Measurements from ENCODE around the gene FAM89A. TPM values are rescaled to one million over a fixed set of nuclear protein-coding genes. Genes with fewer than 3 reads are reported as not detected.

Gene FAM89A
- total and polyA plus RNA-seq, 2 donors (not counting 3 experiments of a cell fraction or from before 2014, with no cell fraction given), result 21.0 to 24.0 TPM

DNA sequence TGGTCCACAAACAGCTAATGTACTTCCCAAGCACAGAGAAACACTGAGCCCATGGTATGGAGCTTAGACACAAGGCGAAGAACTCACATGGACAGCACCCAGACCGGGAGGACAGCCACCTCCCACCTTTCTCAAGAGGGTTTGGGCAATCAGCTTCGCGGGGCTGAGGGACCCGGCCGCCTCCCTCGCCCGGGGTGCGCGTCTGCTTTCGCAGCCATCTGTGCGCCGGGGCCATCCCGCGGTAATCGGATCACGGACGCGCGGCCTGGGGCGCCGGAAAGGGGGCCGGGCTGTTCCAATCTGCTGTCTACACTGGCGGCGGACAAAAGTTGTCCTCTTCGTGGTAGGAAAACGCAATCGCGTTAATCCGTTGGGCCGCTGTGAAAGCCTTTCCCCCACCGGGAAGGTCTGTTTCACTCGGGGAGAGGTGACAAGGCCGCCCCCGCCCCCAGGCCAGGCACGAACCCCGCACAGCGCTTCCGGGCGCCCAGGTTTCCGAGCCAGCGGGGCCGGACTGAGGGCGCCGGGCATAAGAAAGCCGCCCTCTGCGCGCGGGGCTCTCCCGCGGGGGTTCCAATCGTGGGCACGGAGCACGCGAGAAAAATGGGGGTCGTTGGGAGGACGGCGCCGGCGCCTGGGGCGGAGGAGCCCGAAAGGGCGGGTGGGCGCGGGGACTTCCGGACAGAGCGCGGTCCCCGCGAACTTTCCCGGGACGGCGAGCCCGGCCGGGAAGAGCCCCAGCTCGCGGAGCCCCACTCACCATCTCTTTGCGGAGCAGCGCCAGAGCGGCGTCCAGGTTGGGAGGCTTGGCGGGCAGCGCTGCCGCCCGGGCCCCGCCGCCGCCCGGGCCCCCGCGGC is 664 bp downstream of the FAM89A start:
- Histone ChIP-seq H3K4me1 (ENCODE audit: control insufficient read depth, extremely low read depth, insufficient read depth, low read length) (peaks cover 16% of the 10 kb centered on the region), H3K4me2 (ENCODE audit: insufficient read depth, low read length) (peak overlapping the region; percentile 79), H3K9ac (replicated peaks; ENCODE audit: extremely low read depth, insufficient read depth, low read length) (peak overlapping the region; percentile 67), H3K4me3 (replicated peaks in 1 of 3; ENCODE audit: insufficient read depth in 1 of 3, low read depth in 1 of 3, low read length in 3 of 3) (peak overlapping the region; percentile 64 to 84 (median 65)), H3K27ac (ENCODE audit: insufficient read depth, low read depth, low read length) (no peak overlapping the region), H3K9me3 (replicated peaks; ENCODE audit: control insufficient read depth, insufficient read depth, low read length) (no peaks in the 10 kb centered on the region), H3K9me1 (replicated peaks; ENCODE audit: control insufficient read depth, extremely low read depth, insufficient read depth, low read length) (no peaks in the 10 kb centered on the region), H3K36me3 (ENCODE audit: control insufficient read depth in 2 of 2, extremely low read depth in 1 of 2, insufficient read depth in 2 of 2, low read length in 2 of 2) (no peaks in the 10 kb centered on the region), H3K79me2 (ENCODE audit: control insufficient read depth, insufficient read depth, low read length) (no peaks in the 10 kb centered on the region), H2AFZ (ENCODE audit: low read depth, low read length) (peak overlapping the region; percentile 89), H4K20me1 (replicated peaks; ENCODE audit: control insufficient read depth, extremely low read depth, insufficient read depth, low read length) (no peaks in the 10 kb centered on the region), H3K27me3 (ENCODE audit: control insufficient read depth in 2 of 2, insufficient read depth in 2 of 2, low read length in 2 of 2) (peaks cover 4 to 21% of the 10 kb centered on the region in 2 experiments)
- peak; percentile 4 for FAIRE-seq
- intact Hi-C loops (cut with micrococcal nuclease), result loop anchor here (1.0 to 10.0 kb wide), 6 partner anchors 11 to 295 kb away; partner anchors contain the start of genes ARV1, EXOC8 and SPRTN
- no peak for DNase-seq (ENCODE audit: low read depth, low spot score)
- POLR2A ChIA-PET, result no interaction called here
- CTCF ChIA-PET, result interaction anchor here (3.0 kb wide), 1 partner anchor 53 kb away, joined by 9 read pairs; no protein-coding TSS in a partner anchor
- dilution Hi-C loops (cut with MboI; ENCODE audit: extremely low pct_ligation_motif_present, low sequenced_read_pairs), result no loop called here
- TF ChIP-seq, protein P1, sequence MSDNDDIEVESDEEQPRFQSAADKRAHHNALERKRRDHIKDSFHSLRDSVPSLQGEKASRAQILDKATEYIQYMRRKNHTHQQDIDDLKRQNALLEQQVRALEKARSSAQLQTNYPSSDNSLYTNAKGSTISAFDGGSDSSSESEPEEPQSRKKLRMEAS (IDR thresholded peaks at IDR 0.05; ENCODE audit: insufficient read depth, insufficient read length), result no peak
- peak; percentile 71 for TF ChIP-seq EZH2 (IDR thresholded peaks at IDR 0.05; ENCODE audit: borderline replicate concordance, low read depth, low read length, severe bottlenecking)
- no TSS peak for BruUV-seq (replicated peaks)

DNA sequence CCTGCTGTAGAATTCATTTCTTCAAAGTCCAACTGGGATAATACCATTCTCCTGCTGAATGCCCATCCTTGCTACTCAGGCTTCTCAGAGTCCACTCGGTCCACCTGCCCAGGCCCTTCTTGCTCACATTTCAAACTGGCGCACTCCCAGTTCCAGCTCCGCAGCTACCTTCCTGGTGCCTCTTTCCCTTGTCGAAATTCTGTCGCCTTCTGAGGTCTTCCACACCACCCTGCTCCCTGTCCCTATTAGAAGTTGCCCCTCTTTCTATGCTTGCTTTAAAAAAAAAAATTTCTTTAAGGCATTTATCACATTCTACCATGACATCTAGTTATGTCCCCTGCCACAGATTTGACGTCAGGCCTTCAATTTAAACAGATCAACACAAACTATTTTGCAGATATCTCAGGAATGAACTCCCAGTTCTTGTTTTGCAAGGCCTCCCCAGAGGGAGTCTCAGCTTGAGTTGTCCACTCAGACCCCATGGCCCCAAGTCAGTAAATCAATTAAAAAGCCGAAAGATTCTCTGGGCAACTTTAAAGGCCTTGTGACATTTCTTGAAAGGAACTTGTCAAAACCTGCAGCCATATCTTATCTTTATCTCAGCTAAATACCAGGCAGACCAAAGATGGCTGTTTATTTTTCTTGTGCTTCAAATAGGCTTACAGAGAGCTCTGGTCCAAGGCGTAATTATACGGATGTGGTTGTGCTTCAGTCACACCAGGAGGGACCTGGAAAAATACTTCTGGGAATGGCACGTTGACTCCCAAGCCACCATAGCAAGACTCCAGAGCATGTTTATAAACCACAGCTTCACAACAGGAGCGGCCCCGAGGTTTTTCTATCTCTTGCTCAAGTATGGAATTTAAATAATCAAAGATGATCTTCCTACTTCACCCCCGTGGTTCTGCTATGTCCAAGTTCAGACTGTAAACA is 2.2 kb downstream of the FAM89A start:
- FAIRE-seq (no peak), DNase-seq (ENCODE audit: low read depth, low spot score) (no peak)
- no peak overlapping the region for H3K4me3 ChIP-seq (replicated peaks in 1 of 3; ENCODE audit: insufficient read depth in 1 of 3, low read depth in 1 of 3, low read length in 3 of 3)
- H3K9ac ChIP-seq (replicated peaks; ENCODE audit: extremely low read depth, insufficient read depth, low read length), result no peak overlapping the region
- no peak overlapping the region for H3K4me2 ChIP-seq (ENCODE audit: insufficient read depth, low read length)
- H3K27me3 ChIP-seq (ENCODE audit: control insufficient read depth in 2 of 2, insufficient read depth in 2 of 2, low read length in 2 of 2), result peaks cover 4 to 21% of the 10 kb centered on the region in 2 experiments
- ChIA-PET POLR2A (no interaction called here), CTCF (interaction anchor here (3.0 kb wide), 1 partner anchor 55 kb away, joined by 9 read pairs; no protein-coding TSS in a partner anchor)
- dilution Hi-C loops (cut with MboI; ENCODE audit: extremely low pct_ligation_motif_present, low sequenced_read_pairs) (no loop called here), intact Hi-C loops (cut with micrococcal nuclease) (loop anchor here (2.0 to 10.0 kb wide), 2 partner anchors 69 to 297 kb away; partner anchors contain the start of genes EXOC8 and SPRTN)
- no peak overlapping the region for H2AFZ ChIP-seq (ENCODE audit: low read depth, low read length)
- no TSS peak for BruUV-seq (replicated peaks)
- H3K9me1 ChIP-seq (replicated peaks; ENCODE audit: control insufficient read depth, extremely low read depth, insufficient read depth, low read length), result no peaks in the 10 kb centered on the region
- peaks cover 16% of the 10 kb centered on the region for H3K4me1 ChIP-seq (ENCODE audit: control insufficient read depth, extremely low read depth, insufficient read depth, low read length)
- H3K9me3 ChIP-seq (replicated peaks; ENCODE audit: control insufficient read depth, insufficient read depth, low read length), result no peaks in the 10 kb centered on the region
- TF ChIP-seq MYC (IDR thresholded peaks at IDR 0.05; ENCODE audit: low read depth, low read length) (no peak), EZH2 (IDR thresholded peaks at IDR 0.05; ENCODE audit: borderline replicate concordance, low read depth, low read length, severe bottlenecking) (no peak), FOS (IDR thresholded peaks at IDR 0.05; ENCODE audit: borderline replicate concordance, insufficient read depth, low read length) (no peak), POLR2A (IDR thresholded peaks at IDR 0.05; ENCODE audit: low read depth, low read length) (no peak), POLR2AphosphoS5 (IDR thresholded peaks at IDR 0.05; ENCODE audit: insufficient read depth, low read depth, low read length) (no peak), GATA2 (IDR thresholded peaks at IDR 0.05; ENCODE audit: insufficient read depth, insufficient read length, low read depth, low read length) (no peak), JUN (IDR thresholded peaks at IDR 0.05; ENCODE audit: borderline replicate concordance, insufficient read depth, insufficient read length, low read depth) (no peak)
- TF ChIP-seq, protein P2, sequence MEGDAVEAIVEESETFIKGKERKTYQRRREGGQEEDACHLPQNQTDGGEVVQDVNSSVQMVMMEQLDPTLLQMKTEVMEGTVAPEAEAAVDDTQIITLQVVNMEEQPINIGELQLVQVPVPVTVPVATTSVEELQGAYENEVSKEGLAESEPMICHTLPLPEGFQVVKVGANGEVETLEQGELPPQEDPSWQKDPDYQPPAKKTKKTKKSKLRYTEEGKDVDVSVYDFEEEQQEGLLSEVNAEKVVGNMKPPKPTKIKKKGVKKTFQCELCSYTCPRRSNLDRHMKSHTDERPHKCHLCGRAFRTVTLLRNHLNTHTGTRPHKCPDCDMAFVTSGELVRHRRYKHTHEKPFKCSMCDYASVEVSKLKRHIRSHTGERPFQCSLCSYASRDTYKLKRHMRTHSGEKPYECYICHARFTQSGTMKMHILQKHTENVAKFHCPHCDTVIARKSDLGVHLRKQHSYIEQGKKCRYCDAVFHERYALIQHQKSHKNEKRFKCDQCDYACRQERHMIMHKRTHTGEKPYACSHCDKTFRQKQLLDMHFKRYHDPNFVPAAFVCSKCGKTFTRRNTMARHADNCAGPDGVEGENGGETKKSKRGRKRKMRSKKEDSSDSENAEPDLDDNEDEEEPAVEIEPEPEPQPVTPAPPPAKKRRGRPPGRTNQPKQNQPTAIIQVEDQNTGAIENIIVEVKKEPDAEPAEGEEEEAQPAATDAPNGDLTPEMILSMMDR (IDR thresholded peaks at IDR 0.05; ENCODE audit: extremely low read depth in 1 of 2, insufficient read depth in 1 of 2, low read depth in 1 of 2, low read length in 2 of 2), result no peak
- TF ChIP-seq, protein P1 (IDR thresholded peaks at IDR 0.05; ENCODE audit: insufficient read depth, insufficient read length), result no peak
- no peak overlapping the region for H3K27ac ChIP-seq (ENCODE audit: insufficient read depth, low read depth, low read length)
- no peaks in the 10 kb centered on the region for H3K36me3 ChIP-seq (ENCODE audit: control insufficient read depth in 2 of 2, extremely low read depth in 1 of 2, insufficient read depth in 2 of 2, low read length in 2 of 2)
- no peaks in the 10 kb centered on the region for H3K79me2 ChIP-seq (ENCODE audit: control insufficient read depth, insufficient read depth, low read length)
- H4K20me1 ChIP-seq (replicated peaks; ENCODE audit: control insufficient read depth, extremely low read depth, insufficient read depth, low read length), result no peaks in the 10 kb centered on the region

Data from endothelial cell of umbilical vein (primary cell).